ENCODE measurements around the gene GMDS. TPM values are rescaled to one million over a fixed set of nuclear protein-coding genes. Genes with fewer than 3 reads are reported as not detected.

Gene GMDS
- polyA plus RNA-seq, 1 donor (not counting 4 experiments of a cell fraction or from before 2014, with no cell fraction given): 22.1 TPM

DNA sequence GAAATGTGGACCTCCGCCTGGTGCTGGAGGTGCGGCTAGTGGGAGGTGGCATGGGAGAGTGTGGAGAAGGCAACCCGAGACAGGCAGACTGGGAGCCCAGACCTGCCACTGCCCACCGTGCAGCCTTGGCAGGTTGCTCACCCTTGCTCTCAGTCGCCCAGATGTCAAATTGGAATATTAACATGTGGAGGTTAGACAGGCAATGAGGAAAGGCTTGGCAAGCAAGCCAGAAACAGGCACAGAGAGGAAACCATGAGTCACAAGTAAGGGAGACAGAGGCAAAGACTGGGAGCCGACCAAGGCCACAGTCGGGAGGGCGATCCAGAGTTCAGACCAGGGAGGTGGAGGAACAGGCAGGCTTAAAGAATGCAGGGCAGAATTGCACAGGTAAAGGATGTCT, 457.5 kb downstream of the GMDS start:
- no peaks in the 10 kb centered on the region for H3K36me3 ChIP-seq (ENCODE audit: control insufficient read depth in 2 of 2, extremely low read depth in 1 of 2, insufficient read depth in 2 of 2, low read length in 2 of 2)
- no peak overlapping the region for H3K27ac ChIP-seq (ENCODE audit: control insufficient read depth, insufficient read depth, low read length)
- no peak overlapping the region for H2AFZ ChIP-seq (ENCODE audit: control insufficient read depth, low read length)
- no peaks in the 10 kb centered on the region for H3K27me3 ChIP-seq (ENCODE audit: control insufficient read depth, extremely low read depth, insufficient read depth, low read length)
- no peak for TF ChIP-seq EZH2 (IDR thresholded peaks at IDR 0.05; ENCODE audit: low read length)
- TF ChIP-seq, protein P1, sequence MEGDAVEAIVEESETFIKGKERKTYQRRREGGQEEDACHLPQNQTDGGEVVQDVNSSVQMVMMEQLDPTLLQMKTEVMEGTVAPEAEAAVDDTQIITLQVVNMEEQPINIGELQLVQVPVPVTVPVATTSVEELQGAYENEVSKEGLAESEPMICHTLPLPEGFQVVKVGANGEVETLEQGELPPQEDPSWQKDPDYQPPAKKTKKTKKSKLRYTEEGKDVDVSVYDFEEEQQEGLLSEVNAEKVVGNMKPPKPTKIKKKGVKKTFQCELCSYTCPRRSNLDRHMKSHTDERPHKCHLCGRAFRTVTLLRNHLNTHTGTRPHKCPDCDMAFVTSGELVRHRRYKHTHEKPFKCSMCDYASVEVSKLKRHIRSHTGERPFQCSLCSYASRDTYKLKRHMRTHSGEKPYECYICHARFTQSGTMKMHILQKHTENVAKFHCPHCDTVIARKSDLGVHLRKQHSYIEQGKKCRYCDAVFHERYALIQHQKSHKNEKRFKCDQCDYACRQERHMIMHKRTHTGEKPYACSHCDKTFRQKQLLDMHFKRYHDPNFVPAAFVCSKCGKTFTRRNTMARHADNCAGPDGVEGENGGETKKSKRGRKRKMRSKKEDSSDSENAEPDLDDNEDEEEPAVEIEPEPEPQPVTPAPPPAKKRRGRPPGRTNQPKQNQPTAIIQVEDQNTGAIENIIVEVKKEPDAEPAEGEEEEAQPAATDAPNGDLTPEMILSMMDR (optimal IDR thresholded peaks at IDR 0.05 in 1 of 3, IDR thresholded peaks at IDR 0.05 in 1 of 3, conservative IDR thresholded peaks at IDR 0.05 in 1 of 3; ENCODE audit: extremely low read depth in 1 of 3, insufficient read depth in 2 of 3, low read length in 3 of 3): no peak
- DNase-seq (ENCODE audit: low read depth, low spot score) (no peak), FAIRE-seq (no peak)
- no peak overlapping the region for H3K4me2 ChIP-seq (ENCODE audit: control insufficient read depth, extremely low read depth, insufficient read depth, low read depth, low read length)
- dilution Hi-C loops (cut with MboI; ENCODE audit: extremely low pct_ligation_motif_present, low sequenced_read_pairs): no loop called here
- no peak overlapping the region for H3K9ac ChIP-seq (ENCODE audit: control insufficient read depth, extremely low read depth, insufficient read depth, low read length)
- no peaks in the 10 kb centered on the region for H3K9me1 ChIP-seq (ENCODE audit: control insufficient read depth, extremely low read depth, insufficient read depth, low read length)
- no peaks in the 10 kb centered on the region for H3K79me2 ChIP-seq (ENCODE audit: control insufficient read depth, insufficient read depth, low read length)
- H3K4me1 ChIP-seq (ENCODE audit: control insufficient read depth, extremely low read depth, insufficient read depth, low read length): no peaks in the 10 kb centered on the region
- no peak overlapping the region for H3K4me3 ChIP-seq (ENCODE audit: control insufficient read depth in 2 of 3, extremely low read depth in 1 of 3, insufficient read depth in 2 of 3, low read depth in 1 of 3, low read length in 3 of 3)
- no peaks in the 10 kb centered on the region for H4K20me1 ChIP-seq (ENCODE audit: control insufficient read depth, extremely low read depth, insufficient read depth, low read length)
- no peaks in the 10 kb centered on the region for H3K9me3 ChIP-seq (ENCODE audit: control insufficient read depth, low read depth, low read length)

DNA sequence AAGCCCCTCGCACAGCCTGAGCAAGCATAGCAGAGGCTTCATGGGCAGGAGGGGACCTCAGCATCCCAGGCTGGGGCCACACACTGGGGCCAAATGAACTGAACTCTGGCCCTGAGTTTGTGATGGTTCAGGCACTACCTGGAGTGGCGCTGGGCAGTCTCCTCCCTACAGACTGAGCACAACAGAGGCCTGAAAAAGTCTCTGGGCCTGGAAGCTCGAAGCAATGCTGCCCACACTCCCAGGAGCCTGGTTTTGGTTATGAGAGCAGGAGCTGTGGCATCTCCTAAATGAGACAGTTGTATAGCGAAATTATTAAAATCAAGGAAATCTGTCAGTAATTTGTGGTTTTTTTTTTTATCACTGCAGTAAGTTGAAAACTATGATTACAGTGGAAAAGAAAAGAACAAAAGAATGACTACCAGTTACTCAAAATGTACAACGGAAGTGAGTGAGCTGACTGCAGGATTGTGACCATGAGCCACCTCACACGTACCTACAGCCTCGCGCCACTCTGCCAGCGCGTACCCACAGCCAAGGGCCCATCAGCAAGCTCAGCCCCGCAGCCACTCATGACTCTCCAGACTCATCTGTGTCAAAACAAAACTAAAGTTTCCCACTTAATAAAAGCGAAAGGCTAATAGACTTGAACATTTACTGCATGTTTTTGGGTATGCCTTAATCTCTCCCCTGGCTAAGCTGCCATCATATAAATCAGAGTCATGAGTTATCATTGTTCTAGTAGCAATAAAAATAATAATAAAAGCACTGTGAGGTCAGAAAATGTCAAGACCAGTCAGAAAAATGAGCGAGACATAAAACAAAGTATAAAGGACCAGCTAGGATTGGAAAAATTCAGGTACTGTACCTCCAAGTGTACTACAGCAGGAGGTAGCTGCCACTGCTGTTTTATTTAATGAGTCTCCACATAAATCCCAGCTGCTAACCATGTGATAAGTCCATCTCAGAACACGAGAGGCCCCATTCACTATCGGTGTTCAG, 458.7 kb downstream of the GMDS start:
- no peaks in the 10 kb centered on the region for H3K9me1 ChIP-seq (ENCODE audit: control insufficient read depth, extremely low read depth, insufficient read depth, low read length)
- H4K20me1 ChIP-seq (ENCODE audit: control insufficient read depth, extremely low read depth, insufficient read depth, low read length): no peaks in the 10 kb centered on the region
- H3K27ac ChIP-seq (ENCODE audit: control insufficient read depth, insufficient read depth, low read length): no peak overlapping the region
- no peaks in the 10 kb centered on the region for H3K4me1 ChIP-seq (ENCODE audit: control insufficient read depth, extremely low read depth, insufficient read depth, low read length)
- dilution Hi-C loops (cut with MboI; ENCODE audit: extremely low pct_ligation_motif_present, low sequenced_read_pairs): no loop called here
- no peak overlapping the region for H3K9ac ChIP-seq (ENCODE audit: control insufficient read depth, extremely low read depth, insufficient read depth, low read length)
- H3K9me3 ChIP-seq (ENCODE audit: control insufficient read depth, low read depth, low read length): no peaks in the 10 kb centered on the region
- no peak for FAIRE-seq
- no peak for DNase-seq (ENCODE audit: low read depth, low spot score)
- no peaks in the 10 kb centered on the region for H3K36me3 ChIP-seq (ENCODE audit: control insufficient read depth in 2 of 2, extremely low read depth in 1 of 2, insufficient read depth in 2 of 2, low read length in 2 of 2)
- no peak overlapping the region for H3K4me3 ChIP-seq (ENCODE audit: control insufficient read depth in 2 of 3, extremely low read depth in 1 of 3, insufficient read depth in 2 of 3, low read depth in 1 of 3, low read length in 3 of 3)
- no peaks in the 10 kb centered on the region for H3K27me3 ChIP-seq (ENCODE audit: control insufficient read depth, extremely low read depth, insufficient read depth, low read length)
- no peak for TF ChIP-seq EZH2 (IDR thresholded peaks at IDR 0.05; ENCODE audit: low read length)
- TF ChIP-seq, protein P1 (optimal IDR thresholded peaks at IDR 0.05 in 1 of 3, IDR thresholded peaks at IDR 0.05 in 1 of 3, conservative IDR thresholded peaks at IDR 0.05 in 1 of 3; ENCODE audit: extremely low read depth in 1 of 3, insufficient read depth in 2 of 3, low read length in 3 of 3): no peak
- H2AFZ ChIP-seq (ENCODE audit: control insufficient read depth, low read length): no peak overlapping the region
- no peak overlapping the region for H3K4me2 ChIP-seq (ENCODE audit: control insufficient read depth, extremely low read depth, insufficient read depth, low read depth, low read length)
- H3K79me2 ChIP-seq (ENCODE audit: control insufficient read depth, insufficient read depth, low read length): no peaks in the 10 kb centered on the region

All from keratinocyte (primary cell).